ENCODE results near the gene SLC12A2. TPM values are rescaled to one million over a fixed set of nuclear protein-coding genes. Genes with fewer than 3 reads are reported as not detected.
A peak's percentile ranks its signal among the peaks of the same experiment; 100 is the strongest.

SLC12A2 gene
- total RNA-seq, 1 experiment from 2014 or later, result 576 TPM

- Mint-ChIP-seq H3K27me3 (ENCODE audit: unreplicated experiment) (no peaks in the 10 kb centered on the region), H3K4me1 (ENCODE audit: low read depth, unreplicated experiment) (peaks cover 24% of the 10 kb centered on the region), H3K9me3 (ENCODE audit: low read depth, unreplicated experiment) (no peaks in the 10 kb centered on the region), H3K27ac (ENCODE audit: unreplicated experiment) (peak overlapping the region; percentile 39), H3K4me3 (ENCODE audit: low read depth, unreplicated experiment) (no peak overlapping the region), H3K36me3 (ENCODE audit: insufficient read depth, unreplicated experiment) (peaks cover 55% of the 10 kb centered on the region)
- TF ChIP-seq, protein P1, sequence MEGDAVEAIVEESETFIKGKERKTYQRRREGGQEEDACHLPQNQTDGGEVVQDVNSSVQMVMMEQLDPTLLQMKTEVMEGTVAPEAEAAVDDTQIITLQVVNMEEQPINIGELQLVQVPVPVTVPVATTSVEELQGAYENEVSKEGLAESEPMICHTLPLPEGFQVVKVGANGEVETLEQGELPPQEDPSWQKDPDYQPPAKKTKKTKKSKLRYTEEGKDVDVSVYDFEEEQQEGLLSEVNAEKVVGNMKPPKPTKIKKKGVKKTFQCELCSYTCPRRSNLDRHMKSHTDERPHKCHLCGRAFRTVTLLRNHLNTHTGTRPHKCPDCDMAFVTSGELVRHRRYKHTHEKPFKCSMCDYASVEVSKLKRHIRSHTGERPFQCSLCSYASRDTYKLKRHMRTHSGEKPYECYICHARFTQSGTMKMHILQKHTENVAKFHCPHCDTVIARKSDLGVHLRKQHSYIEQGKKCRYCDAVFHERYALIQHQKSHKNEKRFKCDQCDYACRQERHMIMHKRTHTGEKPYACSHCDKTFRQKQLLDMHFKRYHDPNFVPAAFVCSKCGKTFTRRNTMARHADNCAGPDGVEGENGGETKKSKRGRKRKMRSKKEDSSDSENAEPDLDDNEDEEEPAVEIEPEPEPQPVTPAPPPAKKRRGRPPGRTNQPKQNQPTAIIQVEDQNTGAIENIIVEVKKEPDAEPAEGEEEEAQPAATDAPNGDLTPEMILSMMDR (IDR thresholded peaks at IDR 0.05; ENCODE audit: unreplicated experiment), result no peak
- no TSS peak for BruUV-seq (replicated peaks)
- intact Hi-C loops (cut with micrococcal nuclease; ENCODE audit: unreplicated experiment), result no loop called here
- DNase-seq, result no peak
- CTCF ChIA-PET, result no interaction called here
Measured at GRCh38 chr5:128143911-128144310, 60.3 kb downstream of the SLC12A2 start.

DNA sequence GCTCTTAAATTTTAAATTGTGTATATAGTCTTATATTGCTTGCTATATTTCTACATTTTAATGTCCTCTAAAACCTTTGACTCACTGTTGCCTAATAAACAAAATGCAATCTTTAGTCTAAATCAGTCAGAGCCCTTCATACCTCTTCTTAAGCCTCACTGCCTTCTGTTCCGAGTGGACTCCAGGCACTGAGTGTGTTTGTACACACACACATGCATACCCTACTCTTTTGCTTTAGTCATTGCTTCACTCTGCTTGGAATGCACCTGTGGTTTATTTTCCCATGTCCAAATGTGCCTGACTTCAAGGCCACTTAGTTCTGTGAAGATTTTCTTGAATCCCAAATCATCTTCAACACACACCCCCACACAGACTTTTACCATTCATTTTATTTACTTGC is 60.9 kb downstream of the SLC12A2 start:
- Mint-ChIP-seq H3K4me3 (ENCODE audit: low read depth, unreplicated experiment) (no peak overlapping the region), H3K4me1 (ENCODE audit: low read depth, unreplicated experiment) (peaks cover 24% of the 10 kb centered on the region), H3K27ac (ENCODE audit: unreplicated experiment) (peak overlapping the region; percentile 39), H3K36me3 (ENCODE audit: insufficient read depth, unreplicated experiment) (peaks cover 58% of the 10 kb centered on the region), H3K27me3 (ENCODE audit: unreplicated experiment) (no peaks in the 10 kb centered on the region), H3K9me3 (ENCODE audit: low read depth, unreplicated experiment) (no peaks in the 10 kb centered on the region)
- DNase-seq, result no peak
- TF ChIP-seq, protein P1 (IDR thresholded peaks at IDR 0.05; ENCODE audit: unreplicated experiment), result no peak
- no TSS peak for BruUV-seq (replicated peaks)
- CTCF ChIA-PET, result no interaction called here
- intact Hi-C loops (cut with micrococcal nuclease; ENCODE audit: unreplicated experiment), result no loop called here

- TF ChIP-seq, protein P1 (IDR thresholded peaks at IDR 0.05; ENCODE audit: unreplicated experiment), result no peak
- Mint-ChIP-seq H3K36me3 (ENCODE audit: insufficient read depth, unreplicated experiment) (peaks cover 64% of the 10 kb centered on the region), H3K4me3 (ENCODE audit: low read depth, unreplicated experiment) (no peak overlapping the region), H3K9me3 (ENCODE audit: low read depth, unreplicated experiment) (no peaks in the 10 kb centered on the region), H3K27me3 (ENCODE audit: unreplicated experiment) (no peaks in the 10 kb centered on the region), H3K4me1 (ENCODE audit: low read depth, unreplicated experiment) (peaks cover 24% of the 10 kb centered on the region), H3K27ac (ENCODE audit: unreplicated experiment) (no peak overlapping the region)
- intact Hi-C loops (cut with micrococcal nuclease; ENCODE audit: unreplicated experiment), result no loop called here
- no peak for DNase-seq
- CTCF ChIA-PET, result no interaction called here
- BruUV-seq (replicated peaks), result no TSS peak
Measured at GRCh38 chr5:128146671-128147070, 63.1 kb downstream of the SLC12A2 start.

GRCh38 chr5:128154943-128155342 is 71.4 kb downstream of the SLC12A2 start:
- Mint-ChIP-seq H3K4me1 (ENCODE audit: low read depth, unreplicated experiment) (no peaks in the 10 kb centered on the region), H3K4me3 (ENCODE audit: low read depth, unreplicated experiment) (no peak overlapping the region), H3K9me3 (ENCODE audit: low read depth, unreplicated experiment) (no peaks in the 10 kb centered on the region), H3K27ac (ENCODE audit: unreplicated experiment) (no peak overlapping the region), H3K27me3 (ENCODE audit: unreplicated experiment) (no peaks in the 10 kb centered on the region), H3K36me3 (ENCODE audit: insufficient read depth, unreplicated experiment) (peaks cover 70% of the 10 kb centered on the region)
- BruUV-seq (replicated peaks), result no TSS peak
- CTCF ChIA-PET, result no interaction called here
- intact Hi-C loops (cut with micrococcal nuclease; ENCODE audit: unreplicated experiment), result loop anchor here (5.0 kb wide), 1 partner anchor 32 kb away; no protein-coding TSS in a partner anchor
- TF ChIP-seq, protein P1 (IDR thresholded peaks at IDR 0.05; ENCODE audit: unreplicated experiment), result no peak
- no peak for DNase-seq
